Osteoblast (primary cell): ENCODE results near the gene MMP19. TPM values are rescaled to one million over a fixed set of nuclear protein-coding genes. Genes with fewer than 3 reads are reported as not detected.

Source experiments
- DNase-seq: peaks from one replicate; pipeline ENCODE4 v3.0.0; 2011; ENCODE audit warnings: low spot score, mixed read lengths; ENCODE audit not compliant: insufficient read length; ENCODE audit errors: missing footprints
- H2AFZ ChIP-seq: 2 replicates; pipeline ENCODE4 v1.6.0; 2011; ENCODE audit warnings: mild to moderate bottlenecking, low read length
- H3K27ac ChIP-seq: 2 replicates; pipeline ENCODE4 v1.5.1; 2011; ENCODE audit warnings: mild to moderate bottlenecking, low read depth, low read length, moderate library complexity
- H3K27me3 ChIP-seq: 2 replicates; pipeline ENCODE4 v1.6.0; 2012; ENCODE audit warnings: mild to moderate bottlenecking, control low read depth, inconsistent platforms, low read length, moderate library complexity; ENCODE audit not compliant: insufficient read depth
- H3K36me3 ChIP-seq: 2 replicates; pipeline ENCODE4 v1.5.1; 2011; ENCODE audit warnings: mild to moderate bottlenecking, low read length, control low read depth, moderate library complexity; ENCODE audit not compliant: insufficient read depth
- H3K4me1 ChIP-seq: 2 replicates; pipeline ENCODE4 v1.5.1; 2011; ENCODE audit warnings: mild to moderate bottlenecking, low read length, control low read depth, moderate library complexity; ENCODE audit not compliant: insufficient read depth
- H3K4me2 ChIP-seq: 2 replicates; pipeline ENCODE4 v1.6.0; 2011; ENCODE audit warnings: mild to moderate bottlenecking, low read length; ENCODE audit not compliant: insufficient read depth
- H3K4me3 ChIP-seq: fragments of 200-600 bp; sonication (generic); 3 replicates; pipeline ENCODE4 v1.5.1; 2012; ENCODE audit warnings: mild to moderate bottlenecking, low read length, inconsistent platforms; ENCODE audit not compliant: insufficient read depth
- H3K79me2 ChIP-seq: 2 replicates; pipeline ENCODE4 v1.6.0; 2012; ENCODE audit warnings: mild to moderate bottlenecking, low read length, control low read depth, inconsistent platforms; ENCODE audit not compliant: insufficient read depth
- H3K9me3 ChIP-seq: 2 replicates; pipeline ENCODE4 v1.5.1; 2011; ENCODE audit warnings: low read depth, low read length, control low read depth
- H4K20me1 ChIP-seq: 2 replicates; pipeline ENCODE4 v1.6.0; 2012; ENCODE audit warnings: mild to moderate bottlenecking, low read length, control low read depth; ENCODE audit not compliant: insufficient read depth
- total RNA-seq: library from RNA; depleted of rRNA; stranded (reverse); fragments of >200 nt; gene quantifications from 2 replicates; pipeline ENCODE4 v1.2.3, GENCODE V29; 2012
- TF ChIP-seq, protein P1 (sequence below): IDR thresholded peaks from 2 replicates; pipeline ENCODE4 v1.5.1; 2011; ENCODE audit warnings: mild to moderate bottlenecking, low read depth, low read length, moderate library complexity; ENCODE audit errors: extremely low read depth

MMP19 gene
- total RNA-seq, 1 donor, result 13.0 TPM

GRCh38 chr12:55847033-55847432 lies 4.3 kb upstream of the MMP19 start:
- Histone ChIP-seq H3K79me2 (peaks cover 4% of the 10 kb centered on the region), H3K4me3 (no peak overlapping the region), H2AFZ (peak overlapping the region; percentile 11), H3K9me3 (no peaks in the 10 kb centered on the region), H3K27ac (peak overlapping the region; percentile 99), H3K27me3 (no peaks in the 10 kb centered on the region), H4K20me1 (no peaks in the 10 kb centered on the region), H3K4me2 (peak overlapping the region; percentile 66), H3K36me3 (no peaks in the 10 kb centered on the region), H3K4me1 (peaks cover 64% of the 10 kb centered on the region)
- TF ChIP-seq, protein P1, sequence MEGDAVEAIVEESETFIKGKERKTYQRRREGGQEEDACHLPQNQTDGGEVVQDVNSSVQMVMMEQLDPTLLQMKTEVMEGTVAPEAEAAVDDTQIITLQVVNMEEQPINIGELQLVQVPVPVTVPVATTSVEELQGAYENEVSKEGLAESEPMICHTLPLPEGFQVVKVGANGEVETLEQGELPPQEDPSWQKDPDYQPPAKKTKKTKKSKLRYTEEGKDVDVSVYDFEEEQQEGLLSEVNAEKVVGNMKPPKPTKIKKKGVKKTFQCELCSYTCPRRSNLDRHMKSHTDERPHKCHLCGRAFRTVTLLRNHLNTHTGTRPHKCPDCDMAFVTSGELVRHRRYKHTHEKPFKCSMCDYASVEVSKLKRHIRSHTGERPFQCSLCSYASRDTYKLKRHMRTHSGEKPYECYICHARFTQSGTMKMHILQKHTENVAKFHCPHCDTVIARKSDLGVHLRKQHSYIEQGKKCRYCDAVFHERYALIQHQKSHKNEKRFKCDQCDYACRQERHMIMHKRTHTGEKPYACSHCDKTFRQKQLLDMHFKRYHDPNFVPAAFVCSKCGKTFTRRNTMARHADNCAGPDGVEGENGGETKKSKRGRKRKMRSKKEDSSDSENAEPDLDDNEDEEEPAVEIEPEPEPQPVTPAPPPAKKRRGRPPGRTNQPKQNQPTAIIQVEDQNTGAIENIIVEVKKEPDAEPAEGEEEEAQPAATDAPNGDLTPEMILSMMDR, result no peak
- DNase-seq, result no peak

- no peaks in the 10 kb centered on the region for H3K9me3 ChIP-seq
- H3K27me3 ChIP-seq, result no peaks in the 10 kb centered on the region
- no peak overlapping the region for H3K4me3 ChIP-seq
- H2AFZ ChIP-seq, result peak overlapping the region; percentile 54
- H3K4me2 ChIP-seq, result no peak overlapping the region
- H4K20me1 ChIP-seq, result no peaks in the 10 kb centered on the region
- no peak for DNase-seq
- H3K4me1 ChIP-seq, result peaks cover 68% of the 10 kb centered on the region
- TF ChIP-seq, protein P1, result no peak
- H3K79me2 ChIP-seq, result peaks cover 6% of the 10 kb centered on the region
- peak overlapping the region; percentile 99 for H3K27ac ChIP-seq
- H3K36me3 ChIP-seq, result no peaks in the 10 kb centered on the region
These were observed 3.2 kb upstream of the MMP19 start for GRCh38 chr12:55845785-55846496.

DNA sequence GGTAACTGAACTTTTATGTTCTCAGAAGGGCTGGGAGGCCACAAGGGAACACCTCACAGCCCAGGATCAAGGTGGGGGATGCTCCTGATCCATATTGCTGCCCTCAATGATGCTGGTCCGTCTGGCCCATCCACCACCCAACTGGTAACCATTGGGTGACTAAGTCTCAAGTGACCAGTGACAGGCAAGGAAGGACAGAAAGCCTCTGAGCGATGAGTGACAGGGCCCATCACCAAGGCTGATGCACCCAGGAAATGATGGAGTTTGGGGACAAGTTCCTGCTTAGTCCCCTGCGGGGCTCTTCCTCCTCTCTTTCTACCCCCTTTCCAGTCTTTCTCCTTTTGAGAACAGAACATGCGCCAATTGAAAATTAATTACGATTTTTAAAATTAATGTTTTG lies 2.6 kb upstream of the MMP19 start:
- Histone ChIP-seq H4K20me1 (no peaks in the 10 kb centered on the region), H3K79me2 (peaks cover 6% of the 10 kb centered on the region), H3K9me3 (no peaks in the 10 kb centered on the region), H3K27ac (peak overlapping the region; percentile 99), H2AFZ (peak overlapping the region; percentile 62), H3K4me1 (peaks cover 62% of the 10 kb centered on the region), H3K4me3 (no peak overlapping the region), H3K27me3 (no peaks in the 10 kb centered on the region), H3K36me3 (peaks cover 2% of the 10 kb centered on the region), H3K4me2 (no peak overlapping the region)
- DNase-seq, result no peak
- TF ChIP-seq, protein P1, result no peak

GRCh38 chr12:55844961-55845360 lies 2.2 kb upstream of the MMP19 start:
- no peaks in the 10 kb centered on the region for H3K9me3 ChIP-seq
- H3K27ac ChIP-seq, result peak overlapping the region; percentile 99
- H2AFZ ChIP-seq, result peak overlapping the region; percentile 62
- DNase-seq, result no peak
- no peaks in the 10 kb centered on the region for H3K27me3 ChIP-seq
- no peaks in the 10 kb centered on the region for H4K20me1 ChIP-seq
- peaks cover 3% of the 10 kb centered on the region for H3K36me3 ChIP-seq
- H3K4me2 ChIP-seq, result no peak overlapping the region
- no peak overlapping the region for H3K4me3 ChIP-seq
- TF ChIP-seq, protein P1, result no peak
- peaks cover 6% of the 10 kb centered on the region for H3K79me2 ChIP-seq
- H3K4me1 ChIP-seq, result peaks cover 58% of the 10 kb centered on the region
